ENCODE results near the gene VPS8.

The VPS8 gene

GRCh38 chr3:184848934-184849333, 37.0 kb downstream of the VPS8 start:
- Histone ChIP-seq H3K4me2 (ENCODE audit: low read depth, low read length, poor library complexity, severe bottlenecking) (no peak overlapping the region), H3K27me3 (ENCODE audit: low read length) (no peaks in the 10 kb centered on the region), H3K79me2 (ENCODE audit: insufficient read depth, low read length) (no peaks in the 10 kb centered on the region), H3K27ac (ENCODE audit: low read depth, low read length) (no peak overlapping the region), H3F3A (ENCODE audit: insufficient read depth) (no peaks in the 10 kb centered on the region), H3K9me2 (replicated peaks; ENCODE audit: insufficient read depth, low read length) (no peaks in the 10 kb centered on the region), H3K4me3 (ENCODE audit: insufficient read depth, low read length, poor library complexity, severe bottlenecking) (no peak overlapping the region), H2AFZ (ENCODE audit: low read depth, low read length, severe bottlenecking) (no peak overlapping the region), H3K9ac (ENCODE audit: low read length) (no peak overlapping the region), H3K36me3 (ENCODE audit: low read length) (no peaks in the 10 kb centered on the region), H3K9me3 (ENCODE audit: insufficient read depth, low read length) (no peaks in the 10 kb centered on the region), H4K20me1 (ENCODE audit: low read depth, low read length) (no peaks in the 10 kb centered on the region)
- TF ChIP-seq, protein P1, sequence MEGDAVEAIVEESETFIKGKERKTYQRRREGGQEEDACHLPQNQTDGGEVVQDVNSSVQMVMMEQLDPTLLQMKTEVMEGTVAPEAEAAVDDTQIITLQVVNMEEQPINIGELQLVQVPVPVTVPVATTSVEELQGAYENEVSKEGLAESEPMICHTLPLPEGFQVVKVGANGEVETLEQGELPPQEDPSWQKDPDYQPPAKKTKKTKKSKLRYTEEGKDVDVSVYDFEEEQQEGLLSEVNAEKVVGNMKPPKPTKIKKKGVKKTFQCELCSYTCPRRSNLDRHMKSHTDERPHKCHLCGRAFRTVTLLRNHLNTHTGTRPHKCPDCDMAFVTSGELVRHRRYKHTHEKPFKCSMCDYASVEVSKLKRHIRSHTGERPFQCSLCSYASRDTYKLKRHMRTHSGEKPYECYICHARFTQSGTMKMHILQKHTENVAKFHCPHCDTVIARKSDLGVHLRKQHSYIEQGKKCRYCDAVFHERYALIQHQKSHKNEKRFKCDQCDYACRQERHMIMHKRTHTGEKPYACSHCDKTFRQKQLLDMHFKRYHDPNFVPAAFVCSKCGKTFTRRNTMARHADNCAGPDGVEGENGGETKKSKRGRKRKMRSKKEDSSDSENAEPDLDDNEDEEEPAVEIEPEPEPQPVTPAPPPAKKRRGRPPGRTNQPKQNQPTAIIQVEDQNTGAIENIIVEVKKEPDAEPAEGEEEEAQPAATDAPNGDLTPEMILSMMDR (IDR thresholded peaks at IDR 0.05; ENCODE audit: insufficient read depth, low read length, poor library complexity, severe bottlenecking) = no peak
- TF ChIP-seq EZH2phosphoT487 (conservative IDR thresholded peaks at IDR 0.05; ENCODE audit: low read length) = no peak

DNA sequence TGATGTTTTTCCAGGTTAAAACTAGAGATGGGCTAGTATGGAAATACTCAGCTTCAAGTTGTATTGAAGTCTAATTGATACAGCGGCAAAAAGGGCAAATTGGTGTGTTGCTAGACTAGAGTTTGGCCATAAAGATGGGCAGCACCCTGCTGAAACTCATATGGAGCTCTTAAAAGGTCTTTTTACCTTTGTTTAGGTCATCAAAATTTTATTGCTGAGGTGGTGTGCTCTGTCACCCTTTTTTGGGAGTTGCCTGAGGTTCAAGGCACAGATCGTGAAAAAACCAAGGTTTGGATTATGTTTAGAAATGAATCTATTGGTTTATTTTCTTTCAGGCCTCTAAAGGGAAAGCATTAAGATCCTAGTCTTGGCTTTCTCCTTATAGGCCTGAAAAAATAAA, 38.2 kb downstream of the VPS8 start:
- H3K79me2 ChIP-seq (ENCODE audit: insufficient read depth, low read length) = no peaks in the 10 kb centered on the region
- H3K36me3 ChIP-seq (ENCODE audit: low read length) = no peaks in the 10 kb centered on the region; the same call in 1 of the 2 replicates
- H3K4me2 ChIP-seq (ENCODE audit: low read depth, low read length, poor library complexity, severe bottlenecking) = no peak overlapping the region
- H3K27me3 ChIP-seq (ENCODE audit: low read length) = no peaks in the 10 kb centered on the region
- no peak overlapping the region for H2AFZ ChIP-seq (ENCODE audit: low read depth, low read length, severe bottlenecking)
- H3K27ac ChIP-seq (ENCODE audit: low read depth, low read length) = no peak overlapping the region
- no peaks in the 10 kb centered on the region for H3K9me3 ChIP-seq (ENCODE audit: insufficient read depth, low read length)
- no peaks in the 10 kb centered on the region for H3K9me2 ChIP-seq (replicated peaks; ENCODE audit: insufficient read depth, low read length)
- H3K4me3 ChIP-seq (ENCODE audit: insufficient read depth, low read length, poor library complexity, severe bottlenecking) = no peak overlapping the region
- H3K9ac ChIP-seq (ENCODE audit: low read length) = no peak overlapping the region
- H4K20me1 ChIP-seq (ENCODE audit: low read depth, low read length) = no peaks in the 10 kb centered on the region
- TF ChIP-seq, protein P1 (IDR thresholded peaks at IDR 0.05; ENCODE audit: insufficient read depth, low read length, poor library complexity, severe bottlenecking) = no peak
- no peak for TF ChIP-seq EZH2phosphoT487 (conservative IDR thresholded peaks at IDR 0.05; ENCODE audit: low read length)
- H3F3A ChIP-seq (ENCODE audit: insufficient read depth) = no peaks in the 10 kb centered on the region

DNA sequence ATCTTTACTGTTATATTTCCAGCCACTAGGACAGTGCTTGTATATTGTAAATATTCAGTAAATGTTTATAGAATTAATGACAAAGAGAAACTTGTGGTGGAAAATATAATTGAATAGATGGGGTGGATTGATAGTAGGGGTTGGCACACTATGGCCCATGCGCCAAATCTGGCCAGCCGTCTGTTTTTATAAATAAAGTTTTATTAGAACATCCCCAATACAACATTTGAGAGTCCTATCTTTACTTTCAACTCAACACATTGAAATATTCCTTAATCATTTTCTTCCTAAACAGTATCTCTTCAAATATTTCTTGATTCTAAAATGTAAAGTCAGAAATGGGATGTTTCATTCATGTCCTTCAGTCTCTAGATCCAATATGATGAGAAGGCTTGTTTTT, 45.1 kb downstream of the VPS8 start:
- H3F3A ChIP-seq (ENCODE audit: insufficient read depth) = no peaks in the 10 kb centered on the region
- no peak overlapping the region for H3K4me3 ChIP-seq (ENCODE audit: insufficient read depth, low read length, poor library complexity, severe bottlenecking)
- H3K9ac ChIP-seq (ENCODE audit: low read length) = no peak overlapping the region
- no peak overlapping the region for H3K4me2 ChIP-seq (ENCODE audit: low read depth, low read length, poor library complexity, severe bottlenecking)
- no peaks in the 10 kb centered on the region for H3K9me2 ChIP-seq (replicated peaks; ENCODE audit: insufficient read depth, low read length)
- H3K9me3 ChIP-seq (ENCODE audit: insufficient read depth, low read length) = no peaks in the 10 kb centered on the region
- H4K20me1 ChIP-seq (ENCODE audit: low read depth, low read length) = no peaks in the 10 kb centered on the region
- TF ChIP-seq, protein P1 (IDR thresholded peaks at IDR 0.05; ENCODE audit: insufficient read depth, low read length, poor library complexity, severe bottlenecking) = no peak
- TF ChIP-seq EZH2phosphoT487 (conservative IDR thresholded peaks at IDR 0.05; ENCODE audit: low read length) = no peak
- no peaks in the 10 kb centered on the region; the same call in 1 of the 2 replicates for H3K36me3 ChIP-seq (ENCODE audit: low read length)
- no peak overlapping the region for H3K27ac ChIP-seq (ENCODE audit: low read depth, low read length)
- no peaks in the 10 kb centered on the region for H3K27me3 ChIP-seq (ENCODE audit: low read length)
- no peak overlapping the region for H2AFZ ChIP-seq (ENCODE audit: low read depth, low read length, severe bottlenecking)
- no peaks in the 10 kb centered on the region for H3K79me2 ChIP-seq (ENCODE audit: insufficient read depth, low read length)

Data from SU-DHL-6 (cell line).